Measurements from ENCODE around the gene TXN. TPM values are rescaled to one million over a fixed set of nuclear protein-coding genes. Genes with fewer than 3 reads are reported as not detected.

TXN gene
- total RNA-seq, 1 donor from 2014 or later = 181 TPM

- H3K36me3 Mint-ChIP-seq (ENCODE audit: low read depth) = peaks cover 3% of the 10 kb centered on the region
- DNase-seq (ENCODE audit: low read depth, low spot score) = no peak
- no peaks in the 10 kb centered on the region for H3K27me3 Mint-ChIP-seq (ENCODE audit: low read depth)
- no peaks in the 10 kb centered on the region for H3K9me3 Mint-ChIP-seq
- H3K27ac Mint-ChIP-seq (ENCODE audit: unreplicated experiment) = peak overlapping the region; percentile 51
- H3K4me3 Mint-ChIP-seq = no peak overlapping the region
- TF ChIP-seq CTCF (conservative IDR thresholded peaks at IDR 0.05) = no peak
- H3K4me1 Mint-ChIP-seq = peaks cover 40% of the 10 kb centered on the region
Measured at GRCh38 chr9:110251212-110251611, 5.1 kb downstream of the TXN start.

- peaks cover 33% of the 10 kb centered on the region for H3K4me1 Mint-ChIP-seq
- peaks cover 3% of the 10 kb centered on the region for H3K36me3 Mint-ChIP-seq (ENCODE audit: low read depth)
- no peaks in the 10 kb centered on the region for H3K27me3 Mint-ChIP-seq (ENCODE audit: low read depth)
- no peak overlapping the region for H3K4me3 Mint-ChIP-seq
- no peak for DNase-seq (ENCODE audit: low read depth, low spot score)
- TF ChIP-seq CTCF (conservative IDR thresholded peaks at IDR 0.05) = no peak
- H3K9me3 Mint-ChIP-seq = no peaks in the 10 kb centered on the region
- H3K27ac Mint-ChIP-seq (ENCODE audit: unreplicated experiment) = no peak overlapping the region
Measured at GRCh38 chr9:110249603-110250002, 6.7 kb downstream of the TXN start.

- peaks cover 6% of the 10 kb centered on the region for H3K36me3 Mint-ChIP-seq (ENCODE audit: low read depth)
- no peak for TF ChIP-seq CTCF (conservative IDR thresholded peaks at IDR 0.05)
- no peak overlapping the region for H3K27ac Mint-ChIP-seq (ENCODE audit: unreplicated experiment)
- H3K4me1 Mint-ChIP-seq = peaks cover 22% of the 10 kb centered on the region
- no peak overlapping the region for H3K4me3 Mint-ChIP-seq
- H3K27me3 Mint-ChIP-seq (ENCODE audit: low read depth) = no peaks in the 10 kb centered on the region
- H3K9me3 Mint-ChIP-seq = no peaks in the 10 kb centered on the region
- no peak for DNase-seq (ENCODE audit: low read depth, low spot score)
Measured at GRCh38 chr9:110248361-110248760, 7.9 kb downstream of the TXN start.

GRCh38 chr9:110246214-110246613 lies 10.1 kb downstream of the TXN start:
- no peaks in the 10 kb centered on the region for H3K27me3 Mint-ChIP-seq (ENCODE audit: low read depth)
- H3K4me3 Mint-ChIP-seq = no peak overlapping the region
- H3K9me3 Mint-ChIP-seq = no peaks in the 10 kb centered on the region
- H3K36me3 Mint-ChIP-seq (ENCODE audit: low read depth) = peaks cover 14% of the 10 kb centered on the region
- no peak for DNase-seq (ENCODE audit: low read depth, low spot score)
- no peak for TF ChIP-seq CTCF (conservative IDR thresholded peaks at IDR 0.05)
- H3K27ac Mint-ChIP-seq (ENCODE audit: unreplicated experiment) = no peak overlapping the region
- H3K4me1 Mint-ChIP-seq = peaks cover 9% of the 10 kb centered on the region

- Mint-ChIP-seq H3K27ac (ENCODE audit: unreplicated experiment) (no peak overlapping the region), H3K4me3 (no peak overlapping the region), H3K4me1 (peaks cover 5% of the 10 kb centered on the region), H3K36me3 (ENCODE audit: low read depth) (peaks cover 14% of the 10 kb centered on the region), H3K9me3 (no peaks in the 10 kb centered on the region), H3K27me3 (ENCODE audit: low read depth) (no peaks in the 10 kb centered on the region)
- DNase-seq (ENCODE audit: low read depth, low spot score) = no peak
- TF ChIP-seq CTCF (conservative IDR thresholded peaks at IDR 0.05) = no peak
Measured at GRCh38 chr9:110244616-110245015, 11.7 kb downstream of the TXN start.

- no peak overlapping the region for H3K4me3 Mint-ChIP-seq
- no peak for DNase-seq (ENCODE audit: low read depth, low spot score)
- peaks cover 17% of the 10 kb centered on the region for H3K36me3 Mint-ChIP-seq (ENCODE audit: low read depth)
- no peaks in the 10 kb centered on the region for H3K9me3 Mint-ChIP-seq
- no peaks in the 10 kb centered on the region for H3K27me3 Mint-ChIP-seq (ENCODE audit: low read depth)
- TF ChIP-seq CTCF (conservative IDR thresholded peaks at IDR 0.05) = no peak
- no peak overlapping the region for H3K27ac Mint-ChIP-seq (ENCODE audit: unreplicated experiment)
- peaks cover 5% of the 10 kb centered on the region for H3K4me1 Mint-ChIP-seq
Measured at GRCh38 chr9:110241858-110242321, 14.4 kb downstream of the TXN start.

Data from neural crest cell (in vitro differentiated cells).